AG10803 (cell line): Measurements from ENCODE around the gene OR5K3.

ENCODE experiments used
- DNase-seq: peaks from one replicate; pipeline ENCODE4 v3.0.0; 2010; ENCODE audit warnings: low read depth
- H3K4me3 ChIP-seq: 2 replicates; pipeline ENCODE4 v1.5.1; 2011; ENCODE audit warnings: mild to moderate bottlenecking, low read length, control low read depth
- CTCF ChIP-seq: conservative IDR thresholded peaks from 2 replicates; pipeline ENCODE4 v1.5.1; 2011; ENCODE audit warnings: mild to moderate bottlenecking, low read length, control low read depth, inconsistent platforms

Gene OR5K3

GRCh38 chr3:98432575-98432974, 42.1 kb downstream of the OR5K3 start:
- DNase-seq: no peak
- no peak for TF ChIP-seq CTCF

GRCh38 chr3:98433764-98434163, 43.3 kb downstream of the OR5K3 start:
- TF ChIP-seq CTCF: no peak
- DNase-seq: no peak
- no peak overlapping the region for H3K4me3 ChIP-seq

More at GRCh38 chr3:98432575-98432974, 42.1 kb downstream of the OR5K3 start:
- H3K4me3 ChIP-seq: no peak overlapping the region

- no peak for DNase-seq
- no peak overlapping the region for H3K4me3 ChIP-seq
- TF ChIP-seq CTCF: no peak
Observed at GRCh38 chr3:98434412-98434811, 43.9 kb downstream of the OR5K3 start.

- TF ChIP-seq CTCF: no peak
- no peak for DNase-seq
- H3K4me3 ChIP-seq: no peak overlapping the region
Observed at GRCh38 chr3:98440283-98440682, 49.8 kb downstream of the OR5K3 start.
